Measurements from ENCODE around the gene SEMA6B. TPM values are rescaled to one million over a fixed set of nuclear protein-coding genes. Genes with fewer than 3 reads are reported as not detected.
"Not testable (repeated sequence)": the region's sequence is repeated elsewhere in the genome, so short reads cannot be mapped to it uniquely, and the experiment has no call there.

Gene SEMA6B
- total RNA-seq, 3 donors from 2014 or later: 2.3 to 8.8 (median 3.2) TPM

GRCh38 chr19:4531562-4532165 lies 27.8 kb downstream of the SEMA6B start:
- Histone ChIP-seq H3K4me1 (no peaks in the 10 kb centered on the region), H3K36me3 (no peaks in the 10 kb centered on the region), H3K4me3 (no peak overlapping the region), H3K27ac (no peak overlapping the region), H3K9me3 (no peaks in the 10 kb centered on the region), H3K27me3 (no peaks in the 10 kb centered on the region)
- no peak for DNase-seq (ENCODE audit: low spot score in 2 of 2)
- intact Hi-C loops (cut with DNase I; ENCODE audit: low total_unique reads): no loop called here
- no peak for TF ChIP-seq CTCF (IDR thresholded peaks at IDR 0.05)
- TF ChIP-seq POLR2A (IDR thresholded peaks at IDR 0.05): no peak
- TF ChIP-seq POLR2AphosphoS5 (IDR thresholded peaks at IDR 0.05): no peak

DNA sequence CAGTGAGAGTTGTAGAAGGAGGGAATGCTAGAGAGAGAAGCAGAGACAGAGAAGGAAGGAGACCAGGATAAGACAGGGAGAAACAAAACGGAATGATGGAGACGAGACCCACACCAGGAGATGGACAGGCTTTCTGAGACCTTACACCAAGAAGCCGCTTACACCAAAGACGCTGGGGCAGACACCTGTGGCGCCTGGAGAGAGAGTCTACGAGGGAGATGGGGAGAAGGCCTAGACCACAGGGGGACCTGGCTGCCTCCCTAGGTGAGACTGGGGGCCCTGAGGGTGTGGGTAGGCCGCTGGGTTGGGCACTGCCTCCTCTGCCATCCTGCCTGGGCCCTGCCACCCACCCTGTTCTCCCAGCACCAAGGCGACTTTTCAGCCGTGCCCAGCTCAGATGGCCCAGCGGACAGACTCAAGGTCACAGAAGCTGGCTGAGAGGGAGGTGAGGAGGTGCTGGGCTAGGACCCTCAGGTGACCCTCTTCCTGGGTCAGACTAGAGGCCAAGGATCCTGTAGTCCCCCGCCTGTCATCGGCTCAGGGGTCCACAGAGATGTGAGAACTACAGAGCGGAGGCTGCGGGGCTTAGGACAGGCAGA lies 29.5 kb downstream of the SEMA6B start:
- no peak overlapping the region for H3K27ac ChIP-seq
- H3K9me3 ChIP-seq: no peaks in the 10 kb centered on the region
- no peaks in the 10 kb centered on the region for H3K4me1 ChIP-seq
- DNase-seq (ENCODE audit: low spot score in 2 of 2): no peak
- H3K4me3 ChIP-seq: no peak overlapping the region
- intact Hi-C loops (cut with DNase I; ENCODE audit: low total_unique reads): no loop called here
- no peaks in the 10 kb centered on the region for H3K36me3 ChIP-seq
- no peaks in the 10 kb centered on the region for H3K27me3 ChIP-seq
- TF ChIP-seq CTCF (IDR thresholded peaks at IDR 0.05) (no peak), POLR2A (IDR thresholded peaks at IDR 0.05) (no peak), POLR2AphosphoS5 (IDR thresholded peaks at IDR 0.05) (no peak)

- no peaks in the 10 kb centered on the region for H3K27me3 ChIP-seq
- H3K9me3 ChIP-seq: no peaks in the 10 kb centered on the region
- H3K27ac ChIP-seq: no peak overlapping the region
- no peak for DNase-seq (ENCODE audit: low spot score in 2 of 2)
- intact Hi-C loops (cut with DNase I; ENCODE audit: low total_unique reads): no loop called here
- TF ChIP-seq POLR2A (IDR thresholded peaks at IDR 0.05) (no peak), POLR2AphosphoS5 (IDR thresholded peaks at IDR 0.05) (no peak), CTCF (IDR thresholded peaks at IDR 0.05) (no peak)
- H3K36me3 ChIP-seq: no peaks in the 10 kb centered on the region
- H3K4me1 ChIP-seq: no peaks in the 10 kb centered on the region
- no peak overlapping the region for H3K4me3 ChIP-seq
These were observed 30.6 kb downstream of the SEMA6B start for GRCh38 chr19:4528843-4529242.

DNA sequence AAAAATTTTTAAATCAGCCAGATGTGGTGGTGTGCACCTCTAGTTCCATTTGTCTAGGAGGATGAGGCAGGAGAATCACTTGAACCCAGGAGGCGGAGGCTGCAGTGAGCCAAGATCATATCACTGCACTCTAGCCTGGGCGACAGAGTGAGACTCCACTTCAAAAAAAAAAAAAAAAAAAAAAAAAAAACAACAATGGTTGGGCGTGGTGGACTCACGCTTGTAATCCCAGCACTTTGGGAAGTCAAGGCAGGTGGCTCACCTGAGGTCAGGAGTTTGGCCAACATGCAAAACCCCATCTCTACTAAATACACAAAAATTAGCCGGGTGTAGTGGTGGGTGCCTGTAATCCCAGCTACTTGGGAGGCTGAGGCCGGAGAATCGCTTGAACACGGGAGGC lies 32.1 kb downstream of the SEMA6B start:
- H3K27me3 ChIP-seq; H3K4me3 ChIP-seq; H3K9me3 ChIP-seq; H3K4me1 ChIP-seq; H3K27ac ChIP-seq; H3K36me3 ChIP-seq; intact Hi-C loops (cut with DNase I; ENCODE audit: low total_unique reads); DNase-seq (ENCODE audit: low spot score in 2 of 2): not testable (repeated sequence)

- H3K9me3 ChIP-seq: no peaks in the 10 kb centered on the region
- no peaks in the 10 kb centered on the region for H3K36me3 ChIP-seq
- H3K27me3 ChIP-seq: no peaks in the 10 kb centered on the region
- intact Hi-C loops (cut with DNase I; ENCODE audit: low total_unique reads): no loop called here
- TF ChIP-seq CTCF (IDR thresholded peaks at IDR 0.05) (no peak), POLR2AphosphoS5 (IDR thresholded peaks at IDR 0.05) (no peak), POLR2A (IDR thresholded peaks at IDR 0.05) (no peak)
- DNase-seq (ENCODE audit: low spot score in 2 of 2): no peak
- no peaks in the 10 kb centered on the region for H3K4me1 ChIP-seq
- H3K27ac ChIP-seq: no peak overlapping the region
- no peak overlapping the region for H3K4me3 ChIP-seq
These were observed 33.9 kb downstream of the SEMA6B start for GRCh38 chr19:4525563-4526002.

Data from breast epithelium (tissue), 4 donors.